Stimulated activated naive CD8-positive, alpha-beta T cell treated with anti-CD3 and anti-CD28 coated beads, Interleukin-15, amount 100 ng/mL, for 72 hours (primary cell): ENCODE data around the gene GPSM1.

Source experiments
- ATAC-seq: fragments of 150-1000 bp; cut with Tn5 transposase; 2 replicates; pipeline ENCODE4 v1.10.0; 2021; ENCODE audit warnings: mild to moderate bottlenecking, moderate library complexity
- DNase-seq, 2 donors: peaks; one replicate each; pipeline ENCODE4 v3.0.0; 2021 to 2022
- H3K27ac Mint-ChIP-seq, 2 donors: one replicate each; pipeline ENCODE4 v1.8.0; 2022; ENCODE audit warnings: mild to moderate bottlenecking in 2 of 2, mixed read lengths in 2 of 2, moderate library complexity in 2 of 2
- H3K27me3 Mint-ChIP-seq: one replicate; pipeline ENCODE4 v1.8.0; 2022; ENCODE audit warnings: mixed read lengths
- H3K4me1 Mint-ChIP-seq: one replicate; pipeline ENCODE4 v1.8.0; 2022; ENCODE audit warnings: mild to moderate bottlenecking, mixed read lengths
- H3K4me3 Mint-ChIP-seq, 2 donors: one replicate each; pipeline ENCODE4 v1.8.0; 2022; ENCODE audit warnings: mild to moderate bottlenecking in 2 of 2, mixed read lengths in 2 of 2, moderate library complexity in 1 of 2
- H3K9me3 Mint-ChIP-seq, 2 donors: one replicate each; pipeline ENCODE4 v1.8.0; 2022; ENCODE audit warnings: mixed read lengths in 2 of 2

Gene GPSM1, protein sequence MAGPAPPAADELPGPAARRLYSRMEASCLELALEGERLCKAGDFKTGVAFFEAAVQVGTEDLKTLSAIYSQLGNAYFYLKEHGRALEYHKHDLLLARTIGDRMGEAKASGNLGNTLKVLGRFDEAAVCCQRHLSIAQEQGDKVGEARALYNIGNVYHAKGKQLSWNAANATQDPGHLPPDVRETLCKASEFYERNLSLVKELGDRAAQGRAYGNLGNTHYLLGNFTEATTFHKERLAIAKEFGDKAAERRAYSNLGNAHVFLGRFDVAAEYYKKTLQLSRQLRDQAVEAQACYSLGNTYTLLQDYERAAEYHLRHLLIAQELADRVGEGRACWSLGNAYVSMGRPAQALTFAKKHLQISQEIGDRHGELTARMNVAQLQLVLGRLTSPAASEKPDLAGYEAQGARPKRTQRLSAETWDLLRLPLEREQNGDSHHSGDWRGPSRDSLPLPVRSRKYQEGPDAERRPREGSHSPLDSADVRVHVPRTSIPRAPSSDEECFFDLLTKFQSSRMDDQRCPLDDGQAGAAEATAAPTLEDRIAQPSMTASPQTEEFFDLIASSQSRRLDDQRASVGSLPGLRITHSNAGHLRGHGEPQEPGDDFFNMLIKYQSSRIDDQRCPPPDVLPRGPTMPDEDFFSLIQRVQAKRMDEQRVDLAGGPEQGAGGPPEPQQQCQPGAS

DNA sequence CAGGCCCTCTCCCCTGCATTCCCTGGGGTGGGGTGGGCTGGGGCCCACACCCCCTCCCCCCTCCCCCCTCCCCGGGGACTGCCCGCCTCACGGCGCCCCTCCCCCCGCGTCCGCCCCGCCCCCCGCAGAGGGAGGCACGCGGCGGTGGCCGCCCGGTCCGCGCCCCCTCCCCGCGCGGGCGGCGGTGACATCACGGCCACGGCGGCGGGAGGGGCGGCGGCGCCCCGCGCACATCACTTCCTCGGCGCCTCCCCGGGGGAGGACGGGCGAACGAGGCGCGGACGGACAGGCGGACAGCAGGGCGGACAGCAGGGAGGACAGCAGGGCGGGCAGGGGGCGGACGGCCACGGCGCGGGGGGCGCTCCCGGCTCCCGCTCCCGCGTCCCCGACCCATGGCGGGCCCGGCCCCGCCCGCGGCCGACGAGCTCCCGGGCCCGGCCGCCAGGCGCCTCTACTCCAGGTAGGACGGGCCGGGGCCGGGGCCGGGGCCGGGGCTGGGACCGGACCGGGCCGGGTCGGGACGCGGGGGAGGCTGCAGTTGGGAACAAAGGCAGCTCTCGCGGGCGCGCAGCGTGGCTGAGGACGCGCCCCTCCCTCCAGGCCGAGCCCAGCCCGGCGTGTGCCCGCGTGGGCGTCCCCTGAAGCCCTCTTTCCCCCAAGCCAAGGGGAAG, at the start of gene GPSM1:
TSS of gene GPSM1 (plus strand) at position 236 of the 671 bp plus-strand sequence. CDS start at position 393, 157 bp downstream.
- H3K4me3 Mint-ChIP-seq, result peak within 1 kb of the TSS; percentile 68 to 76
- no peak for DNase-seq
- H3K27ac Mint-ChIP-seq, result peak within 1 kb of the TSS; percentile 65 to 67
- peak; percentile 54 for ATAC-seq
- no peaks in the 10 kb centered on the region for H3K9me3 Mint-ChIP-seq
- H3K27me3 Mint-ChIP-seq, result no peaks in the 10 kb centered on the region
- peaks cover 17% of the 10 kb centered on the region for H3K4me1 Mint-ChIP-seq

DNA sequence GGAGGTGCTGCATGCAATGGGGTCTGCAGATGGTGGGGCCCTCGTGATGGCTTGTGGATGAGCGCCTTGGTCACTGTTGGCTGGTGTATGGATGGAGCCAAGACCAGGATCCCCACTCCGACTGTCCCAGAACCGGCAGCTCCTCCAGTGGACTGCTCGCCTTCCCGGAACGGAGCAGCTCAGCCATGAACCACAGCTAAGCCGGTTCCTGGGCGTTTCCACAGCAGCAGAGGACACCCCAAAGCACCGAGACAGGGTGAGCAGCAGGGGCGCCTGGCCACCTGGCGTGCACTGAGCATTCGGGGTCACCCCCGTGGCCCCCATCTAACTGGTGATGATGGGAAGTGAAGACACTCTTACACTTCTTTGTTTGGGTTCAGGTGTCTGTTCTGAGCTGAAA, 49.6 kb upstream of the GPSM1 start:
- Mint-ChIP-seq H3K4me1 (peaks cover 7% of the 10 kb centered on the region), H3K4me3 (no peak overlapping the region), H3K27ac (no peak overlapping the region), H3K9me3 (no peaks in the 10 kb centered on the region), H3K27me3 (peaks cover 28% of the 10 kb centered on the region)
- ATAC-seq (no peak), DNase-seq (no peak)

DNA sequence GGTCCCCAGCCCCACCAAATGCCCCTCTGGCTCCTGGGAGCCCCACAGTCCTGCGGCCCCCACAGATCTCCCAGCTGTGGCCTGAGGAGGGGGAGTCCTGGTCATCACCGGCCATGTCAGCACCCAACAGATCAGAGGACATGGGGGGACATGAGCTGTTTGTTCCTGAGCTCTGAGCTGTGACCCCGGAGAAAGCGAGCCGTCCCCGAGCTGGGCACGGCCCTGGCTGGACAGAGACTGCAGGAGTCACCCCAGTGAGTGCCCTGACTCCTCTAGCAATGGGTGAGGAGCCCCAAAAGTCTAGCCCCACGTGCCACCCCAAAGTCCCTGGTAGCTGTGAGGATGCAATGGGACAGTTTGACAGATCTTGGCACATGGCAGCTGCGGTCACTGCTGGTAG, 49.1 kb upstream of the GPSM1 start:
- no peak for ATAC-seq

DNA sequence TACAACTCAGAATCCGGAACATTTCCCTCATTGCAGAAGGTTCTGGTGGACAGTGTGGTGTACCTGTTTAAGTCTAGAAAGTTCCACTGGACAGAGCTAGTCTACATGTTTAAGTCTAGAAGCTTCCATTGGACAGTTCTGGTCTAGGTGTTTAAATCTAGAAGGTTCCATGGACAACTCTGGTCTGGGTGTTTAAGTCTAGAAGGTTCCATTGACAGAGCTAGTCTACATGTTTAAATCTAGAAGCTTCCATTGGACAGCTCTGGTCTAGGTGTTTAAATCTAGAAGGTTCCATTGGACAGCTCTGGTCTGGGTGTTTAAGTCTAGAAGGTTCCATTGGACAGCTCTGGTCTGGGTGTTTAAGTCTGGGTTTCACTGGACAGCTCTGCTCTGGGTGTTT, 48.4 kb upstream of the GPSM1 start:
- Mint-ChIP-seq H3K27ac (no peak overlapping the region), H3K27me3 (peaks cover 37% of the 10 kb centered on the region), H3K4me3 (no peak overlapping the region), H3K4me1 (peaks cover 13% of the 10 kb centered on the region), H3K9me3 (no peaks in the 10 kb centered on the region)
- ATAC-seq, result no peak
- DNase-seq, result no peak

More for the DNA sequence above, 49.1 kb upstream of the GPSM1 start:
- H3K4me3 Mint-ChIP-seq, result no peak overlapping the region
- DNase-seq, result no peak
- H3K27ac Mint-ChIP-seq, result no peak overlapping the region
- H3K4me1 Mint-ChIP-seq, result peaks cover 7% of the 10 kb centered on the region
- no peaks in the 10 kb centered on the region for H3K9me3 Mint-ChIP-seq
- peaks cover 30% of the 10 kb centered on the region for H3K27me3 Mint-ChIP-seq

DNA sequence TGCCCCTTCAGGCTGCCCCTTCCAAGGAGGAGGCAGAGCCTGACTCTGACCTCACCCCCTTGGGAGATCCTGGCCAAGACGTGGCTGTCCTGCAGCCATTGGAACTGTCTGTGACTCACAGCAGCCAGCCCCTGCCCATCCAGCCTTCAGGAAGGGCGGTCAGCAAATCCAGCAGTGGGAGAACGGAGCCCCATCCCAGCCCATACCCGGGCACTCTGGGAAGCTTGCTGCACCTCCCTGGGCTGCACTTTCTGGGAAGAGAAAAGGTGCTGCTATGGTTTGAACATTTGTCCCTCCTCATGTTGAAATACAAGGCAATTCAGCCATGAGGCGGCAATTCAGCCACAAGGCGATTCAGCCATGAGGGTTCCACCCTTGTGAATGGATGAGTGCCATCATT, 47.9 kb upstream of the GPSM1 start:
- peaks cover 39% of the 10 kb centered on the region for H3K27me3 Mint-ChIP-seq
- H3K4me3 Mint-ChIP-seq, result no peak overlapping the region
- DNase-seq (no peak), ATAC-seq (no peak)
- no peak overlapping the region for H3K27ac Mint-ChIP-seq
- no peaks in the 10 kb centered on the region for H3K9me3 Mint-ChIP-seq
- peaks cover 14% of the 10 kb centered on the region for H3K4me1 Mint-ChIP-seq

DNA sequence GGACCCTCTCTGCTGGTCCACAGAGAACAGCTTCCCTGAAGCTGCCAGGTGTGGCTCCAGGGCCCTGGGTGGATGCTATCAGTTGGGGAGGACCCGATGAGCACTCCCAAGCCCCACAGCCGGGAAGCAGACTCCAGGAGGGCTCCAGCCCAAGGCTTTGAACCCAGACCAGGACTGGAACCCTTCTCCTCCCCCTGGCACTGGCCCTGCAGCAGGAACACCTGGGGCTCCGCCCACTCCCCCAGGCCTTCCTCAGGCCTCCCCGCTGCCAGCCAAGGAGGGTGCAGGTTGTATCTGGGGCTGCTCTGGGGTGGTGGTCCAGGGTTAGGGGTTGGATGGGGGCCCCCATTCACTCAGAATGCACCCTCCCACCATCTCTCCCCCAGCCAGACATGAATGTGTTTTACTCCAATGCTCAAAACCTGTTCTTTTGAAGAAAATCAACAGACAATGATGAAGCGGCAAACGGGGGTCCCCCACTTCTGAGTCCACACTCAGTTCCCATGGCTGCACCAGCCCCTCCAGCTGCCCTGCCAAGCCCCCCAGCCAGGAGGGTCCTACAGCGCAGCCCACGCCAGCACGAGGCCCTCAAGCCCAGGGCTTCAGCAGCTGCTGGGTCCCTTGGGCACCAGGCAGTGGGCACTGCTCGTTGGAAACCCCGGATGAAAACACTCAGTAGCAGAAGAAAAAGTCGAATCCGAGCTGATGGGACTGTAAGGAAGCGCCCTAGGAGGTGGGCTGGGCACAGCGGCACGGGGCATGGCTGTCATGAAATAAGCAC, 46.6 kb upstream of the GPSM1 start:
- H3K9me3 Mint-ChIP-seq, result no peaks in the 10 kb centered on the region

DNA sequence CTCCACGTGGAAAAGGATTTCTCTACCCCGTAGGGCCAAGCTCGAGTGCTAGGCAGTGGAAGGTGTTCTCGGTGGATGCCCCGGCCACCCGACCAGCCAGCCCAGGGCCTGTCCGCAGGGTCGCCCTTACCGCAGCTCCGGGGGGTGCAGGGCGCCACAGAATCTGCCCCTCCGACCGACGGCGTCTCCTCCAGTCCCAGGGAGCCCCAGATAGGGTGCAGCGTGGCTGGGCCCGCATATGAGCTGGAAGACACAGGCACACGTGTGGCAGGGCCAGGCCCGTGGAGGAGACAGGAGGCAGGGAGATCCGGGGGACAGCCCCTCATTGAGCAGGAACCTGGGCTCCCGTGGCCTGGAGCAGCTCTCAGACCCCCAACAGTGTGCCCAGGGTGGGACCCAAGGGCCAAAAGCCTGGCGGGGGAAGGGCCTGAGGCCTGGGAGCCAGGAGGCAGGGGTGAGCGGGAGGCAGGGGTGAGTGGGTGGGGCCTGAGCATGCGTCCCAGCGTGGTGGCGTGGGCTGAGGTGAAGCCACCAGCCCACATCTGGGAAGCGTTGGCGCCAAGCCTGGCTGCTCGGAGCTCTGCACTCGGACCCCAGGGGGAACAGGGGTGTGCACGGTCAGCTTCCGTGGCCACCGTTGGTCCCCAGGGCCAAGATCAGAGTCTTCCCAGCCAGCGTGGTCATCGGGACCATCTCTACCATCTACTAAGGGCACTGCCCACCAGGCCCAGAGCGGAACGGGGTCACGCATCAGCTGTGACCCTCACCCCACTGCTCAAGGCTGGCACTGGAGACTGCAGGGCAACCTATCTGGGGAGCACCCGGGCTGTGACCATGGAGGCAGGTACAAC, 45.7 kb upstream of the GPSM1 start:
- Mint-ChIP-seq H3K4me1 (peaks cover 14% of the 10 kb centered on the region), H3K4me3 (no peak overlapping the region), H3K27me3 (peaks cover 24% of the 10 kb centered on the region), H3K27ac (no peak overlapping the region), H3K9me3 (no peaks in the 10 kb centered on the region)
- DNase-seq, result no peak
- ATAC-seq, result no peak

More for the DNA sequence above, 46.6 kb upstream of the GPSM1 start:
- Mint-ChIP-seq H3K27me3 (peaks cover 31% of the 10 kb centered on the region), H3K4me1 (peaks cover 14% of the 10 kb centered on the region), H3K27ac (no peak overlapping the region), H3K4me3 (no peak overlapping the region)
- DNase-seq (no peak), ATAC-seq (no peak)

DNA sequence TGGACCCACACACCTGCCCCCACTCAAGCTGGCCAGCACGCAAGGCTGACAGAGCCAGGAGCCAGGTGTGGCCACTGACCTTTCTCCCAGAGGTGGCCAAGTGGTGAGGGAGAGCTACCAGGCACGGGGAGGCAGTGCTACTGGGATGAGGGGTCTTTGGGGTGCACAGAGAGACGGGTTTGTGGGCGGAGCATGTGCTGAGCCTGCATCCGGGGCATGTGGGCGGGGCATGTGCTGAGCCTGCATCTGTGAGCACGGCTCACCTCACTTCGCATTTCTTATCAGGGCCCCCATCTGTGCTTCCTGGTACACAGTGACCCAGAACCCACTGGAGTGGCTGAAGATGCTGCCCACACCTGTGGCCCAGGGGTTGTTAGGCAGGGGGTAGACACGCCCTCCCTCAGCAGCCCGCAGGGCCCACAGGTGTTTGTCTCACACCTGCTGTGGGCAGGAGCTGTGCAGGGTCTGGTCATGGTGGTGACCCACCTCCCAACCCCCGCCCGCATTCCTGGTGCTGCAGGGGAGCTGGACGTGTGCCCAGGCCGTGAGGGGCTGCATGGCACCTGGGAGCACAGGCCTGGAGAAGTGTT, 45.0 kb upstream of the GPSM1 start:
- Mint-ChIP-seq H3K27ac (no peak overlapping the region), H3K9me3 (no peaks in the 10 kb centered on the region), H3K27me3 (peaks cover 22% of the 10 kb centered on the region), H3K4me1 (peaks cover 14% of the 10 kb centered on the region), H3K4me3 (no peak overlapping the region)
- DNase-seq, result no peak
- ATAC-seq, result no peak

DNA sequence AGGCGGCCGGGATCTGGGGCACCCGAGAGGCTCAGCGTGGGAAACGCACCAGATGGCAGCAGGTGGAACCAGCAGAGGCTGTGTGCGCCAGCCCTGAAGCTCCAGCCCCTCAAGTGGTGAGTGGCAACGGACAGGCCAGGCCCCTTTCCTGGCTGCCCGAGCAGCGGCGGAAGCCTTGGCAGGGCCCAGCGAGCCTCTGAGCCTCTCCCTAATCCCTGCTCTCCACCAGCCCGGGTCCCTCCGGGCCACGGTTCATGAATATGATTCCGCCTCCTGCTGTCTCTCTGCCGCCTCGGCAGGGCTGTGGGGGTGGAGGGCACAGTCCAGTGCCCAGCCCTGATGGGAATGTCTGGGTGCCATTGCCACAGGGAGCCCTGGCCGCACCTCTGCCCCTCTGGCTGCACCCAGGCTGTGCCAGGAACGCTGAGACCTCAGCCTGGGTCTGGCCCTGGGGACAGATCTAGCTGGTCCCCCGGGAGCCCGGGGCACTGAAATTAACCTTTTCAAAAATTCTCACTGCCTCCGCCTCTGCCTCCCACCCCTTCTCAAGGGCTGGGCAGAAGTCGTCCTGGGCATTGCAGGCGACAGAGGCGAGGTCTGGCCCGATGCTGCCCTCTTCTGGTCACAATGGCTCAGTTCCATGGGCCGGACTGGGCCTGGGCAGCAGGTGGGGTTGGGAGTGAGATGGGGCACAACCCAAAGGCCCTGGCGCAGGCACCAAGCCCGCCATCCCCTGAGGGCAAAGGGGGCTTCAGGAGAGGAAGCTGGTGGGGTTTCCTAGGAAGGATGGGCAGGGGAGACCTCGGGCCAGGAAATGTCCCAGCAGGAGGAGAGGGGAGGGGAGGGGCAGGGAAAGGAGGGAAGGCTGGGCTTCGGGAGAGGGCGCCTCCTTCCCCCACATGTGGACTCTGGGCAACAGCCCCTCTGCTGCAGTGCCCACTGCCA, 43.8 kb upstream of the GPSM1 start:
- H3K4me1 Mint-ChIP-seq, result peaks cover 14% of the 10 kb centered on the region
- ATAC-seq (peak; percentile 91), DNase-seq (peak; percentile 79)
- peak overlapping the region; percentile 36 to 59 for H3K4me3 Mint-ChIP-seq
- H3K27ac Mint-ChIP-seq, result no peak overlapping the region
- H3K9me3 Mint-ChIP-seq, result no peaks in the 10 kb centered on the region
- peaks cover 22% of the 10 kb centered on the region for H3K27me3 Mint-ChIP-seq

DNA sequence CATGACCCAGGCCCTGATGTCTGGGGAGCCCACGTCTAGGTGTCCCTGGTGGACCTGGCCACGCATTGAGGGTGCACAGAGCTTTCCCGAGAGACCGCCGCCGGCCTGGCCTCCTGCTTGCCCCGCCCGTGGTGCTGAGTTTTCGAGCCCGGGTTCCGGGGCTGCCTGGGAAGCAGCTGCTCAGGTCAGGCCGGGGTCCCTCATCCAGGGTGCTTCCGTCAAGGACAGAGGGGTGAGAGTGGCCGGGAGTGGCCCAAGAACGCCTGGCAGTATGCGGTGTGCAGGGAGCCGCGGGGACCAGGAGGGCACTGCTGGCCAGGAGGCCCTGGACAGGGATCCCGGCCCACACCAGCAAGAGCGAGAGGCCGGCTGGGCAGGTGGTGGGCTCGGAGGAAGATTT, 43.0 kb upstream of the GPSM1 start:
- no peaks in the 10 kb centered on the region for H3K9me3 Mint-ChIP-seq
- no peak overlapping the region for H3K4me3 Mint-ChIP-seq
- DNase-seq (no peak), ATAC-seq (no peak)
- peaks cover 22% of the 10 kb centered on the region for H3K27me3 Mint-ChIP-seq
- H3K27ac Mint-ChIP-seq, result no peak overlapping the region
- peaks cover 14% of the 10 kb centered on the region for H3K4me1 Mint-ChIP-seq

DNA sequence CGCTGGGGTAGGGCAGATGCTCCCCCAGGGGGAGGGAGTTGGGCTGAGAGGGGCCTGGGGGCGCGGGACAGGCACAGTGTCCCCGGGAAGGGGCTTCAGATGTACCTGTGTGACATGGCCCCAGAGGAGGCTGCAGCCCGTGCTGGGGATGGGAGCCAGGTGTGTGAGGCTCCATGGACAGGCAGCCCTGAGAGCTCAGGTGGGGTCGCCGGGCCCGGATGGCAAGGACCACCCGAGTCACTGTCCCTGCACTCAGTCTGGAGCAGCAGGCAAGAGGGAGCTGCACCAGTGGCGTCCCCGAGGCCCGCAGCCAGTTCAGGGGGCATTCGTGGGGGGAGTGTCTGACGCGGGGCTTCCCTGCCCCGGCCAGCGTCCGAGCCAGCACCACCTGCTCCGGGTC, 42.4 kb upstream of the GPSM1 start:
- Mint-ChIP-seq H3K27ac (no peak overlapping the region), H3K4me1 (peaks cover 14% of the 10 kb centered on the region), H3K4me3 (no peak overlapping the region), H3K9me3 (no peaks in the 10 kb centered on the region), H3K27me3 (peaks cover 22% of the 10 kb centered on the region)
- no peak for DNase-seq
- ATAC-seq, result no peak

DNA sequence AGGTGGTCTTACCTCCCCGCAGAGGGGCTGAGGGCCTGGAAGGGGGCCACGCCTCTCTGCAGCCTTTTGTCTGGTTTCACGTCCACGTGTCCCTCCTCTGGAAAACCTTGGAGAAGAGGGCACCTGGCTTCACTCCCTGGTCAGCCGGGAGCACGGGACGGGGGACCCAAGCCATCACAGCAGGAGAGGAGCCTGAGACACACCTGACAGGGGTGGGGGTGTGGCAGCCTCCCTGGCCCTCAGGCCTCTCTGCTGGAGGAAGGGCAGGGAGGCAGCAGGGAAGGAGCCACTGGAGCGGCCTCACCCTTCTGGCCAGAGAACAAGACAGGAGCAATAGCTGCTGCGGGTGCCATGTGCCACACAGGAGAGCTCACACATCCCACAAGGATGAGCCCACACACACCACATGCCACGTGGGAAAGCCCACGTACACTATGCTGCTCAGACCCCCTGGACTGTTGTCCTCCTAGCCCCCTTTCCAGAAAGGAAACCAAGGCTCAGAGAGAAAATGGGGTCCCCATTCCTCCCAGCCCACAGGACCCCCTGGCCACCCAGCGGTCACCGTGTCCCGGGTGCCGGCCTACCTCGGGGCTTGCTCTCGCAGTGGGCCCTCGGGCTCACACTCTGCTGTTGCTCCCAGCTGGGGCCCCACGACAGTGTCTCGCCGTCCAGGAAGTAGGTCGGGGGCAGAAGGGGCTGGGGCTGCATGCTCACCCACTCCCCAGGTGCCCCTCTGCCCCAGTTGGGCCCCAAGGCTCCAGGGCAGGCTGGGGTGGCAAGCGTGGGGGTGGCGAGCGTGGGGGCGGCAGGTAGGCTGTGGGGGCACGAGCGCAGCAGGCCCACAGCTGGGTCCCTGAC, 41.6 kb upstream of the GPSM1 start:
- ATAC-seq, result no peak
- H3K4me1 Mint-ChIP-seq, result peaks cover 14% of the 10 kb centered on the region
- H3K27ac Mint-ChIP-seq, result no peak overlapping the region
- no peak overlapping the region for H3K4me3 Mint-ChIP-seq
- H3K9me3 Mint-ChIP-seq, result no peaks in the 10 kb centered on the region
- peaks cover 22% of the 10 kb centered on the region for H3K27me3 Mint-ChIP-seq
- DNase-seq, result no peak
